DOHH2 (cell line): Measurements from ENCODE around the gene PTPRK.

Source experiments
- H3F3A ChIP-seq: fragments of 200-600 bp; sonication (generic), shearing (Covaris generic); 2 replicates; pipeline ENCODE4 v1.6.0; 2016; ENCODE audit warnings: antibody characterized with exemption, mild to moderate bottlenecking; ENCODE audit not compliant: control insufficient read depth, insufficient read depth
- H3K27ac ChIP-seq: fragments of 200-600 bp; sonication (generic); 2 replicates; pipeline ENCODE4 v1.5.1; 2014; ENCODE audit warnings: low read depth, mild to moderate bottlenecking, low read length, moderate library complexity
- H3K27me3 ChIP-seq: fragments of 200-600 bp; sonication (generic); 2 replicates; pipeline ENCODE4 v1.6.1; 2014; ENCODE audit warnings: mild to moderate bottlenecking, low read length, mixed read lengths; ENCODE audit not compliant: control insufficient read depth
- H3K36me3 ChIP-seq: fragments of 200-600 bp; sonication (generic); 2 replicates; pipeline ENCODE4 v1.6.1; 2014; ENCODE audit warnings: mild to moderate bottlenecking, low read length, moderate library complexity, mixed read lengths; ENCODE audit not compliant: control insufficient read depth
- H3K4me1 ChIP-seq: fragments of 200-600 bp; sonication (generic); 2 replicates; pipeline ENCODE4 v1.6.1; 2014; ENCODE audit warnings: mild to moderate bottlenecking, low read length, mixed read lengths; ENCODE audit not compliant: control insufficient read depth
- H3K4me2 ChIP-seq: fragments of 200-600 bp; sonication (generic); 2 replicates; pipeline ENCODE4 v1.6.0; 2014; ENCODE audit warnings: mild to moderate bottlenecking, low read length, moderate library complexity
- H3K4me3 ChIP-seq: fragments of 200-600 bp; sonication (generic); 2 replicates; pipeline ENCODE4 v1.5.1; 2014; ENCODE audit warnings: mild to moderate bottlenecking, low read length, mixed read lengths
- H3K79me2 ChIP-seq: fragments of 200-600 bp; sonication (generic); 2 replicates; pipeline ENCODE4 v1.6.1; 2014; ENCODE audit warnings: mild to moderate bottlenecking, low read length, mixed read lengths; ENCODE audit not compliant: control insufficient read depth
- H3K9me2 ChIP-seq: fragments of 200-600 bp; sonication (generic); replicated peaks from 2 replicates; pipeline ENCODE4 v1.6.1; 2014; ENCODE audit warnings: mild to moderate bottlenecking, low read length, mixed read lengths; ENCODE audit not compliant: control insufficient read depth
- H3K9me3 ChIP-seq: fragments of 200-600 bp; sonication (generic); 2 replicates; pipeline ENCODE4 v1.6.1; 2014; ENCODE audit warnings: antibody characterized with exemption, low read length, mixed read lengths; ENCODE audit not compliant: control insufficient read depth, insufficient read depth
- H4K20me1 ChIP-seq: fragments of 200-600 bp; sonication (generic); 2 replicates; pipeline ENCODE4 v1.6.0; 2014; ENCODE audit warnings: low read depth, mild to moderate bottlenecking, antibody characterized with exemption, low read length, moderate library complexity; ENCODE audit not compliant: control insufficient read depth, insufficient read depth
- CTCF ChIP-seq: fragments of 200-600 bp; sonication (generic); IDR thresholded peaks from one replicate; pipeline ENCODE4 v1.5.1; 2014; ENCODE audit warnings: antibody characterized with exemption, mild to moderate bottlenecking, low read depth, low read length; ENCODE audit not compliant: poor library complexity, severe bottlenecking
- EZH2phosphoT487 ChIP-seq: fragments of 200-600 bp; sonication (generic); IDR thresholded peaks from 2 replicates; pipeline ENCODE4 v1.6.1; 2017; ENCODE audit warnings: borderline replicate concordance, mild to moderate bottlenecking, antibody characterized with exemption, low read length, moderate library complexity, mixed read lengths

PTPRK gene

GRCh38 chr6:127956260-127956888, 564.0 kb downstream of the PTPRK start:
- Histone ChIP-seq H3K27ac (no peak overlapping the region), H3F3A (no peaks in the 10 kb centered on the region), H3K79me2 (no peaks in the 10 kb centered on the region), H3K4me2 (no peak overlapping the region), H3K36me3 (no peaks in the 10 kb centered on the region), H3K9me2 (no peaks in the 10 kb centered on the region), H4K20me1 (no peaks in the 10 kb centered on the region), H3K4me1 (no peaks in the 10 kb centered on the region), H3K4me3 (no peak overlapping the region), H3K9me3 (no peaks in the 10 kb centered on the region), H3K27me3 (no peaks in the 10 kb centered on the region)
- TF ChIP-seq CTCF (no peak), EZH2phosphoT487 (no peak)

DNA sequence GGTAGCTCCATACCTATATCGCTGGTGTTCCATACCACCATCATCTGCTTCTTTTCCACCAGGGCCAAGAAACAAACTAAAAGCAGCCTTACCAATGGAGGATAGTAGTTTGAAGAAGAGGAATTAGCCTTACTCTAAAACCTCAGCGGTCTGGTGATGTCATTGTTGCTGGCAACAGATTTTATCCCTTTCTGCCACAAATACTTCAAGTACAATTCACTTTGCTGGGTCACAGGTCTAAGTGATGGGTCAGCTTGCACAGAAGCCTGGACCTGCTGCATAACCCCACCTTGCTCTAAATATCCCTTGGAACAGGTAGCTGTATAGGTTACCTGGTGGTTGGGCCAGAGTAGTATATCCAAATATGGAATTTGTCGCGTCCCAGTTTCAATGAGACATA, 566.3 kb downstream of the PTPRK start:
- H3K9me3 ChIP-seq: no peaks in the 10 kb centered on the region
- no peaks in the 10 kb centered on the region for H3K36me3 ChIP-seq
- H3K27ac ChIP-seq: no peak overlapping the region
- no peaks in the 10 kb centered on the region for H3K9me2 ChIP-seq
- H3K27me3 ChIP-seq: no peaks in the 10 kb centered on the region
- TF ChIP-seq EZH2phosphoT487: no peak
- TF ChIP-seq CTCF: no peak
- no peaks in the 10 kb centered on the region for H3K4me1 ChIP-seq
- no peak overlapping the region for H3K4me3 ChIP-seq
- no peaks in the 10 kb centered on the region for H3F3A ChIP-seq
- H4K20me1 ChIP-seq: no peaks in the 10 kb centered on the region
- no peak overlapping the region for H3K4me2 ChIP-seq
- H3K79me2 ChIP-seq: no peaks in the 10 kb centered on the region

GRCh38 chr6:127952831-127953230, 567.6 kb downstream of the PTPRK start:
- Histone ChIP-seq H3K4me3 (no peak overlapping the region), H4K20me1 (no peaks in the 10 kb centered on the region), H3K27ac (no peak overlapping the region), H3K79me2 (no peaks in the 10 kb centered on the region), H3K9me3 (no peaks in the 10 kb centered on the region), H3F3A (no peaks in the 10 kb centered on the region), H3K4me2 (no peak overlapping the region), H3K4me1 (no peaks in the 10 kb centered on the region), H3K9me2 (no peaks in the 10 kb centered on the region), H3K27me3 (no peaks in the 10 kb centered on the region), H3K36me3 (no peaks in the 10 kb centered on the region)
- no peak for TF ChIP-seq EZH2phosphoT487

DNA sequence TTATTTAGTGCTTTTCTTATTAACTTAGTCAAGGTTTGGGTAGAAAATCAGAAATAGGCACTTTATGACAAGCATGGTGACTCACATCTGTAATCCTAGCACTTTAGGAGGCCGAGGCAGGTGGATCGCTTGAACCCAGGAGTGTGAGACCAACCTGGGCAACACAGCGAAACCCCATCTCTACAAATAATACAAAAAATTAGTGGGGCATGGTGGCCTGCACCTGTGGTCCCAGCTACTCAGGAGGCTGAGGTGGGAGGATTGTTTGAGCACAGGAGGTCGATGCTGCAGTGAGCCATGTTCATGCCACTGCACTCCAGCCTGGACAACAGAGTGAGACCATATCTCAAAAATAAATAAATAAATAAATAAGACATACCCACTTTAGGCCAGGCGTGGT, 568.2 kb downstream of the PTPRK start:
- Histone ChIP-seq H3K4me1 (no peaks in the 10 kb centered on the region), H3K27me3 (no peaks in the 10 kb centered on the region), H3F3A (no peaks in the 10 kb centered on the region), H3K4me2 (no peak overlapping the region), H3K36me3 (no peaks in the 10 kb centered on the region), H3K9me2 (no peaks in the 10 kb centered on the region), H3K9me3 (no peaks in the 10 kb centered on the region), H4K20me1 (no peaks in the 10 kb centered on the region), H3K27ac (no peak overlapping the region), H3K79me2 (no peaks in the 10 kb centered on the region), H3K4me3 (no peak overlapping the region)
- TF ChIP-seq EZH2phosphoT487 (no peak), CTCF (no peak)
